Measurements from ENCODE around the gene SLC37A1. TPM values are rescaled to one million over a fixed set of nuclear protein-coding genes. Genes with fewer than 3 reads are reported as not detected.

The SLC37A1 gene
- total RNA-seq, 4 donors from 2014 or later = 10.7 to 21.1 (median 14.0) TPM

GRCh38 chr21:42503711-42504110 lies 9.9 kb upstream of the SLC37A1 start:
- Histone ChIP-seq H3K27ac (no peak overlapping the region), H3K36me3 (no peaks in the 10 kb centered on the region), H3K4me1 (peaks cover 0 to 13% (median 0%) of the 10 kb centered on the region in 3 donors), H3K4me3 (no peak overlapping the region), H3K9me3 (no peaks in the 10 kb centered on the region), H3K27me3 (no peaks in the 10 kb centered on the region)
- no peak for TF ChIP-seq POLR2A (IDR thresholded peaks at IDR 0.05)
- intact Hi-C loops (cut with DNase I) = no loop called here
- WGBS, 2 donors = 76 to 78% methylated on average over 2 to 4 of the region's 4 CpGs
- DNase-seq = no peak

GRCh38 chr21:42505090-42505726 lies 8.4 kb upstream of the SLC37A1 start:
- H3K27ac ChIP-seq = no peak overlapping the region
- no peak overlapping the region for H3K4me3 ChIP-seq
- no peak for DNase-seq
- intact Hi-C loops (cut with DNase I) = no loop called here
- 67 to 77% methylated on average over 3 of the region's 3 CpGs for WGBS, 2 donors
- H3K9me3 ChIP-seq = no peaks in the 10 kb centered on the region
- TF ChIP-seq POLR2A (IDR thresholded peaks at IDR 0.05) (no peak), CTCF (IDR thresholded peaks at IDR 0.05) (no peak)
- no peaks in the 10 kb centered on the region for H3K27me3 ChIP-seq
- no peaks in the 10 kb centered on the region for H3K36me3 ChIP-seq
- peaks cover 0 to 11% (median 0%) of the 10 kb centered on the region in 3 donors for H3K4me1 ChIP-seq

GRCh38 chr21:42507418-42507817 lies 6.2 kb upstream of the SLC37A1 start:
- Histone ChIP-seq H3K9me3 (no peaks in the 10 kb centered on the region), H3K27ac (no peak overlapping the region), H3K36me3 (no peaks in the 10 kb centered on the region), H3K4me3 (no peak overlapping the region), H3K27me3 (no peaks in the 10 kb centered on the region), H3K4me1 (no peaks in the 10 kb centered on the region)
- TF ChIP-seq POLR2A (IDR thresholded peaks at IDR 0.05) (no peak), CTCF (IDR thresholded peaks at IDR 0.05) (no peak)
- intact Hi-C loops (cut with DNase I) = no loop called here
- WGBS, 2 donors = 89 to 100% methylated on average over 3 to 4 of the region's 4 CpGs
- no peak for DNase-seq

DNA sequence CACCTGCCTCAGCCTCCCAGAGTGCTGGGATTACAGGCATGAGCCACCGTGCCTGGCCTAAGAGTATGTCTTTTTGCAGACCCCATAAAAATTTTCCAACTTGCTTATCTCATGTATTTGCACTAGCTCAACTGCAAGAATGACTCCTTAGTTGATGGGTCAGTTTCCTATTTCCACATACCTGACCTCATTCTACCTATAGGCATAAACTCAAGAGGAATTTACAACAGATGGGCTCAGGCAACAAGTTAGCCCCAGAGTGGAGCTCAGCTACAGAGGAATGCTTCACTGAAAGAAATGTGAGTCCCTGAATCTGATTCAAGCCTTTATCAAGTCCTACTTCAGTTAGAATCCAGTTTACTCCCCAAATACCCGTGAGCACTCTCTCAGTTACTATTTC lies 5.3 kb upstream of the SLC37A1 start:
- intact Hi-C loops (cut with DNase I) = no loop called here
- Histone ChIP-seq H3K4me3 (no peak overlapping the region), H3K9me3 (no peaks in the 10 kb centered on the region), H3K4me1 (peaks cover 0 to 6% (median 6%) of the 10 kb centered on the region in 3 donors), H3K36me3 (no peaks in the 10 kb centered on the region), H3K27me3 (no peaks in the 10 kb centered on the region), H3K27ac (no peak overlapping the region)
- 94 to 100% methylated on average over 2 of the region's 2 CpGs for WGBS, 2 donors
- no peak for DNase-seq
- TF ChIP-seq POLR2A (IDR thresholded peaks at IDR 0.05) (no peak), CTCF (IDR thresholded peaks at IDR 0.05) (no peak)

DNA sequence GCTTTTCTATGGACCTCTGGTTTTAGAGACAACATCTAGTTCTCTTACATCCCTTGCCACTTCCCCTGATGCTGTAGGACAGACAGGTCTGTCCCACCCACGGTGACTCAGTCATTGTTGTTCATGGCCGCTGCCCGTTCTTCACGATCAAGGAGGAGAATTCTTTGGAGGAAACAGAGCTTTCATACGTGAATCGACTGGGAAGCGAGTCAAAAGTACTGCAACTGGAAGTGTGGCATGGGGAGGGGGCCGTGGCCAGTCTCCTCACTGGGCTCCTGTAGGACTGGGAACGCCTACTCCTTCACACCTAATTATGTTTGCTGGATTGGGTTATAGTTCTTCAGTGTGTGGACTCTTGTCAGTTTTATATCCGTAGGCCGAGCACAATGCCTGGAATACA lies 4.4 kb upstream of the SLC37A1 start:
- no peaks in the 10 kb centered on the region for H3K9me3 ChIP-seq
- H3K27me3 ChIP-seq = no peaks in the 10 kb centered on the region
- no peak overlapping the region for H3K4me3 ChIP-seq
- H3K27ac ChIP-seq = no peak overlapping the region
- TF ChIP-seq CTCF (IDR thresholded peaks at IDR 0.05) (no peak), POLR2A (IDR thresholded peaks at IDR 0.05) (no peak)
- no peak for DNase-seq
- peaks cover 0 to 8% (median 6%) of the 10 kb centered on the region in 3 donors for H3K4me1 ChIP-seq
- no peaks in the 10 kb centered on the region for H3K36me3 ChIP-seq
- 63 to 66% methylated on average over 10 to 11 of the region's 11 CpGs for WGBS, 2 donors
- intact Hi-C loops (cut with DNase I) = no loop called here
